GM21576 (cell line): ENCODE data around the gene BMAL2.

ENCODE experiments used
- ATAC-seq: cut with Tn5 transposase; IDR thresholded peaks from one replicate; pipeline ENCODE4 v1.9.1; 2021; ENCODE audit warnings: mild to moderate bottlenecking, moderate library complexity; ENCODE audit not compliant: unreplicated experiment

The BMAL2 gene

GRCh38 chr12:27332714-27333402 lies at the start of gene BMAL2:
Gene BMAL2 (plus strand): TSS chr12:27332836. CDS start chr12:27333073, 237 bp downstream.
- no peak for ATAC-seq

DNA sequence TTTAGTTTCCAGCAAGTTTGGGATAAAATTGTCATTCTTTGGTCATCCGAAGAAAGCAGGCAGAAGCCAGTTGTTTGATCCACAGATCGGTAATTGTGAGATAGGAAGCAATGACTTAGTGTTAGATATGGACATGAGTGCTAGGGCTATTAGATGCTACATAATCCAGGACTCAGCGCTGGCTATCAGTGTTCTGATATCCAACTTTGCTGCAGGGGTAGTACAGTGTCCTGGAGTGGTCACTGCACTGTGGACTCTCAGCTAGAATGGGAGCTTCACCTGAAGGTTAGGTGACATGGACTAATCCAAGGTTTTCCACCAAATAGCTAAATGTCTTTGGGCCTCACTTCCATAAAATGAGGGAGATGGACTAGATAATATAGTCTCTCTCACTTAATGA lies 48.6 kb upstream of the BMAL2 start:
- no peak for ATAC-seq

GRCh38 chr12:27284751-27285150 lies 47.9 kb upstream of the BMAL2 start:
- no peak for ATAC-seq

DNA sequence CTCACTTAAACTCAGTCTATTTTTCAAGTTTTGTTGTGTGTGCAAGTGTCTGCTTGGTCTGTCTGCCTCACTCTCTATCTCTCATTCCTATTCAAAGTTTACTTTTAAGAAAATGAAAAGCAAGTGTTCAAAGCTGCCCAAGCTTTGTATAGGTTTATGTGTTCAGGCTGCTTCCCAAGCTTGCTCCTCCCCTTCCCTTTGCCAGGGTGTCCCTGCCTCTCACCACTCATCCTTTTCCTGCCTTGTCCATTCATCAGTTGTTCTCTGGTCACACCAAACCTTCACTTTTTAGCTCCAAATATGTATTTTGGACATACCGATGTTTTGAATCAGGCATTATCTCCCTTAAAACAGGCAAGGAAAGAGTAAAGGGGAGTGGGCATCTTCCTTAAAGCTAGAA lies 47.2 kb upstream of the BMAL2 start:
- no peak for ATAC-seq

GRCh38 chr12:27289414-27289813 lies 43.2 kb upstream of the BMAL2 start:
- peak; percentile 44 for ATAC-seq

GRCh38 chr12:27290501-27291168 lies 42.0 kb upstream of the BMAL2 start:
- no peak for ATAC-seq

GRCh38 chr12:27291862-27292261 lies 40.8 kb upstream of the BMAL2 start:
- ATAC-seq: no peak

GRCh38 chr12:27292718-27293117 lies 39.9 kb upstream of the BMAL2 start:
- ATAC-seq: no peak

- no peak for ATAC-seq
These were observed 39.2 kb upstream of the BMAL2 start for GRCh38 chr12:27293463-27293862.

DNA sequence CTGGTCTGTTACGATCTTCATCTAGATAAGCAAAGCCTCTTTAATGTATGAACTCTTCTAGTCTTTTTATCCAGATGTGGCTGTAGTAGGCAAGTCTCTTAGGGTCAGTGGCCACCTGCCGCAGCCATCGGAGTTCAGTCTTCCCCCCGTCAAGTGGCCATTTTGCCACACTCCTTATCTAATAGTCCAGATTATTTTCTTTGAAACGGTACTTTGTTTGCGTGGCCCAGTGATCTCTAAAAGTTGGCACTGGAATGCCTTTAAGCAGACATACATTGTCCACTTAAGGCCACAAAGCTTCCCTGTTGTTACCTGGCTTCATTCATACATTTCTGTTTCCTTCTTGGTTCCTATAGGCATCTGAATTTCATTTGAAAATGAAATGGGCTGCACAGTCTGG lies 36.0 kb upstream of the BMAL2 start:
- no peak for ATAC-seq

DNA sequence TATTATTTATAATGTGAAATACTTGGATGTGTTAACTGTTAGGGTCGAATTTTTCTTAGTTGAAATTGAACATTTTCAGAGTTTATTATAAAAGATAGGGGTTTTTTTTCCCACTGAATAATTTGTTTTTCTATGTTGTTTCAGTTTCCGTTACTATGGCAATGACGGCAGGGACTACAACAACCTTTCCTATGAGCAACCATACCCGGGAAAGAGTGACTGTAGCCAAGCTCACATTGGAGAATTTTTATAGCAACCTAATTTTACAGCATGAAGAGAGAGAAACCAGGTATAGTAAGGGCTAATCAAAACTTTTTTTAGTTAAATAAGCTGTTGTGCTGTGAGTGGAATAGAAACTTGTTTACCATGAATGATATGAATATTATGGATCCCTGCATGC lies 35.1 kb upstream of the BMAL2 start:
- no peak for ATAC-seq

- ATAC-seq: no peak
These were observed 33.5 kb upstream of the BMAL2 start for GRCh38 chr12:27299102-27299501.

DNA sequence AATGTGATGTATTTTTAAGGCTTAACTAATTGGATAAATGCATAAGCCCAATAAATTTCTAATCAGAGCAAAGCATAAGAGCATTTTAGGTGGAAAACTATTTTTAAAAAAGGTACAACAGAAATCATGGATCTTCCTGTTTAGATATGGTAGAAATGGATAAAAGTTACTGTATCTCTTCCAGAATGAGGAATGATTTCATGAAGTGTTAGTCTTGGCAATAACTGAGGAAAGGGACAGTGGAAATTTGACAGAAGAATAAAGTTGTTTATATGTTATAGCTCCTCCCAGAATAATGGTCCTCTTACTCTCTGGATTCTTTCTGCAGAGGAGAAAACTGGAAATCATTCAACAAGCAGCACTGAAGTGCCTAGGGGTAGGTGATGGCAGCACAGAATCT lies 32.4 kb upstream of the BMAL2 start:
- ATAC-seq: no peak

- ATAC-seq: no peak
These were observed 29.2 kb upstream of the BMAL2 start for GRCh38 chr12:27303139-27304111.

DNA sequence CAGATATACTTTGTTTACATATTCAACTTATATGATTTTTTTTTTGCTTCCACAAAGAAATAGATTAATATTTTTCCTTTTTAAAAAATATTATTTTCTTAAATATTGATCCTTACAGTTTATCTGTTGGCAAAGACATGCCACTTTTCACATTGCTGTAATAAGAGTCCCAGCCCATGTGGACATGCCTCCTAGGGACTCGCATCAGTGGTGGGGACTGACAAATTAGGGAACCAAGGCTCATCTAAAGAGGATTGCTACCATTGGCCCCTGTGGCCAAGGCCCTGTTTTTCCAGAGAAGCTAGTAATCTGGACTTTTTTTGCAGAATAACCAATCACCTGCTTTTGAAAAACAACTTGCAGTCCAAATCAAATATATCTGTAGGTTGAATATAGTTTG lies 27.8 kb upstream of the BMAL2 start:
- no peak for ATAC-seq

DNA sequence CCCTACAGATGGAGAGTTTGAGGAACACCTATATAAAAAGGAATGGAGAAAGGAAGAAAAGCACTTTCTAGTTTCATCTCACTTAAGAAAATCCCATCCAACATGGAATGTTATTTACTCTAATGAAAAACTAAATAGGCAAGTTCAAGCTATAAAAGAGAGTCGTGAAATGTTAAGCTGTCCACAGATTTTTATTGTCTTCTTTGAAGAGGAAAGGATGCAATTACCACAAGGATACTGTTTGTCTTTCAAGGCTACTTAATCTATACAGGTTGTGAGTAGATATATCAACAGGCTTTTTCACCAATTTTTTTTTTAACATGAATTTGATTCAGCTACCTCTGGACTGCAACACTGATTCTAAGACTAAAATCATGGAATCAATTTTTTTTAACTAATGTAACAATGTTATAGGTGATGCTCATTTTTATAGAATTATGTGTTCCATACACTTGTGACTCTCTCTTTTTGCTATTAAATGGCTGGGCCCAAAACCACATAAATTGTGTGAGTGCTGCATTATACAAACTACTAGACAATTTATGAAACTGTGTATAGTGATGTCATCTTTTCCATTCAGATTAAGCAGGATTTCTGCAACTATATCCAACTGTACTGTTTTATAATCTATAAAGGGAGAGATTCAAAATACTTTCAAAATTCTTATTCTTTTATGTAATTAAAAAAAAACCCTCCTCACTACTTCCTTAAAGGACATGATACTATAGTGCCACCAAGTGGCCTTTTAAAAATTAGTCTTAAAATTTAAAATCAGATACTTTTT lies 26.8 kb upstream of the BMAL2 start:
- no peak for ATAC-seq

- no peak for ATAC-seq
These were observed 23.2 kb upstream of the BMAL2 start for GRCh38 chr12:27309293-27309994.

DNA sequence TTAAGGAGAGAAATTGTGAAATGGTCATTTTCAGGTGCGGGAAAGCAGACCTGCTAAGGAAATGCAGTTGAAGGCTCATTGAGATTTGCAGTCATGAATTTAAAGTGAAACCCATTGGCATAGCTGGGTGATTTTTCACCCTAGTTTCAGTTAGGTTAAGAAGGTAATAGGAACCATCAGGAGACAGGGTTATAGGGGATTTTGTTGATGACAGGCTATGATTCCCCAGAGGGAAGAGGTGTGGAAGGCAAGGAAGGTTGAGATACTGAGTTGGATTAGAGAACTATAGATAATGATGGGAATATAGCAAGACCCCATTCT lies 22.7 kb upstream of the BMAL2 start:
- no peak for ATAC-seq

- no peak for ATAC-seq
These were observed 15.7 kb upstream of the BMAL2 start for GRCh38 chr12:27316947-27317346.

- ATAC-seq: no peak
These were observed 13.2 kb upstream of the BMAL2 start for GRCh38 chr12:27319409-27319808.
